Inflammatory macrophage treated with lipopolysaccharide for 1 hour (primary cell): ENCODE results near the gene SEC31B.

Source experiments
- DNase-seq, 2 donors: peaks; one replicate each; pipeline ENCODE4 v3.0.0-alpha.2; 2020 to 2022

The SEC31B gene

GRCh38 chr10:100528123-100528886 lies 8.6 kb upstream of the SEC31B start:
- peak in 1 of 2 donors; percentile 18 for DNase-seq

- no peak for DNase-seq
Measured at GRCh38 chr10:100524638-100525037, 5.0 kb upstream of the SEC31B start.

DNA sequence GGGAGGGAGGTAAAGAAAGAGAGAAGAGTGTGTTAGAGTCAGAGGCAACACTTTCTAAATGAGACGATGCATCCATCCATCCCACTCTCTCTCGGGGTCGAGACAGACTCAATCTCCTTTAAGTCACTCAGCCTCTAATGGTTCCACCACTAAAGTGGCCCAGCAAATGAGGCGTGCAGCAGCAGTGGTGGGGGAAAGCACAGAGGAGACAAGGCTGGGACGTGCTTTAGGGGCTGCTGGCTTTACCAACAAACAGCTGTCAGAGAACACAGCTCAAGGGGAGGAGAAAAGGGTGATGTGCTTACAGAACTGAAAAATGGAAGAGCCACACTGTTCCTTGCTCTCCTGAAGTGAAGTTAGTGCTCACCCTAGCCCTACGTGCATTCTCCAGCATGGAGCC lies 4.5 kb upstream of the SEC31B start:
- no peak for DNase-seq

GRCh38 chr10:100522945-100523344 lies 3.3 kb upstream of the SEC31B start:
- DNase-seq: no peak

DNA sequence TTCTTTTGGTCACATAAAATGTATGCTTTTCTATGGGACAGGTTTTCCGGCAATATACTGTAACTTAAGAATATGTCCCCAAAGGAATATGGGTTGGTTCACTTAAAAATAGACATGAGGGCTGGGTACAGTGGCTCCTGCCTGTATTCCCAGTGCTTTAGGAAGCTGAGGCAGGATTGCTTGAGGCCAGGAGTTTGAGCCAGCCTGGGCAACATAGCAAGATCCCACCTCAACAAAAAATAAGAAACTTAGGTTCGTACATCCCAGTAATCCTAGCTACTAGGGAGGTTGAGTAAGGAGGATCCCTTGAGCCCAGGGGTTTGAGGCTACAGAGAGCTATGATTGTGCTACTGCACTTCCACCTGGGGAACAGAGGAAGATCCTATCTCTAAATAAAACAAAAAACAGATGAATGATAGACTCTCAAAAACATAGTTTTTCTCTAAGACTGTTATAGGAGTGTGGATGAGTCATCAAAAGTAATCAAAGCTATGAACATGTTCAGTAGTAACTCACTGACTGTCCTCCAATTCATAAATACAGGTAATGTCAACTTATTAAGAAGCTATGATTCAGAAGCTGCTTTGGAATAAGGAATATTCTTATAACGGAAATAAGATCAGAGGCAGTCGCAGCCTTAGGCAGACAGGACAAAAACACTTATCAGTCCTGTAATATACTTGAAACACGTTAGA lies 2.6 kb upstream of the SEC31B start:
- DNase-seq: no peak

GRCh38 chr10:100520811-100521210 lies 1.1 kb upstream of the SEC31B start:
- DNase-seq: no peak

GRCh38 chr10:100518761-100519241 lies 860 bp downstream of the SEC31B start:
- peak; percentile 30 to 88 for DNase-seq

DNA sequence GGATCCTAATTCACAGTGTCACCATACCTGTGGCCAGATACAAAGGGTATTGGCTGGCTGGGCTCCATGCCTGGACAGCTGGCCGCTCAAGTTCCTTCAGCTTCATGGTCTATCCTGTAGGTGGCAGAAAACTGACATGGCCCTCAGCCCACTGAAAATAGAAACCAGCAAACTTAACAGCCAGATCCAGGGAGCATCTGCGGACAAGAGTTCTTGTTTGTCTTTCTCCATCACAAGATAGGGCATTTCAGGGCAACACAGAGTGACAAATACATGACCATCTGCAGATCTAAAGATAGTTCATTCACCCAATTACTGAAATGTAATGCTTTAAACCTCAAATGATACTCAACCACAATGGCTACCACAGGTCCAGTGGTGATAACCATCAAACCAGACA lies 2.8 kb downstream of the SEC31B start:
- DNase-seq: no peak

GRCh38 chr10:100515612-100516011 lies 4.0 kb downstream of the SEC31B start:
- no peak for DNase-seq

DNA sequence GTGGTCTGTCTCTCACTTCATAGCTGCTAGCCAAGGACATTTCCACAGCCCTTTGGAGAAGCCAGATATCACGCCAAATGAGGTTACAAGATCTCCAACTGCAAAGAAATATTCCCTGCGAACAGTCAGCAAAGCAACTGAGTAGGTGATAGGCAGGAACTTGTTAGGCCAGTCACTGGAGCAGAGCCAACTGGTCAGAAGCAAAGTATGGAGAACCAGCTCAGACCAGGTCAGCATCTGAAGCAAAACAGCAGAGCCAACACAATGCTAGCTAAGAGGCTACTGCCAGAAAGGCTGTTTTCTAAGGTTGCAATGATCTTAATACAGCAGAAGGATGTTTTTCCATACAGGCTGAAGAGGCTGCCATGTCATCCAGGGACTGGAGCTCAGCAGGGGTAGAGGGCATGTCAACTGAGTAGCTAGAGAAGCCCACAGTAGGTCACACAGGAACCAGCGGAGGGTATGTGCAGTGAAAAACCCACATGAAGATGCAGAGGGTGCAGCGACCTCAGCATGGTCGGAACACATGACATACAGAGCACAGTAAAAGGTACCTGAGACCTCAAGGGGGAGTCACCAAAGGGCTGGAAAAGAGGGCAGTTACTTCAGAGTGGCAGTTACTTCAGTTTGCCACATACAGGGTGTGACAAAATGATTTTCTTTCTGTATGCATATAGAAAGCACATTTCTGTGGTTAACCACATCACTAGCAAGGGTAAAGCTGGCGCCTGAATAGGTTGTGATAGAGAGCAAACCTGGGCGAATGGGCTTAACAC lies 8.9 kb downstream of the SEC31B start:
- DNase-seq: no peak

DNA sequence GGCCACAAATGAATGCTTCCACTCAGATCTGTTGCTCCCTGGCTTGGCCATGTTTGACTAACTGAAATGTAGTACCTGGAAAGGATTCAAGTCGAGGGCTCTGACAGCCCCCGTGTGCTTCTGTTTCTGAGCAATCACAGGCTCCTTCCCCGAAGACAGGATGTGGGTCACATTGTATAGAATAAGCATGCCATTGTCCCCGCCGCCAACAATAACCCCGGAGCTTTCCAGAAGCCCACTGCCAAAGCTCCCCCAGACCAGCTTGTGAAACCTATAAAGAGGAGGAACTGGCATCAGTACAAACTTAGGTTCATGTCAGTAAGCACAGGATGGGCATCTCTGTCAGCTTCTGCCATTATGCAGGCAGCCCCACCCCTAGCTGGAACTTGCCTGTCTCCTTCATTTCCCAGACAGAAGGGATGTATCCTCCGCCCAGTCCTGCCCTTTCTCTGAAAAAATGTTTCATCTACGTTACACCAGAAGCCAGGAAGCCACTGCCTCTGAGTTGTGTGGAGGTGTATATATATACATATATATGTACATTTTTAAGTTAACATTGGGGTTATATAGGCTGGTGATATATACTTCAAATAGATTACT lies 10.3 kb downstream of the SEC31B start:
- no peak for DNase-seq

- peak; percentile 40 to 74 for DNase-seq
Measured at GRCh38 chr10:100508691-100509150, 10.9 kb downstream of the SEC31B start.

DNA sequence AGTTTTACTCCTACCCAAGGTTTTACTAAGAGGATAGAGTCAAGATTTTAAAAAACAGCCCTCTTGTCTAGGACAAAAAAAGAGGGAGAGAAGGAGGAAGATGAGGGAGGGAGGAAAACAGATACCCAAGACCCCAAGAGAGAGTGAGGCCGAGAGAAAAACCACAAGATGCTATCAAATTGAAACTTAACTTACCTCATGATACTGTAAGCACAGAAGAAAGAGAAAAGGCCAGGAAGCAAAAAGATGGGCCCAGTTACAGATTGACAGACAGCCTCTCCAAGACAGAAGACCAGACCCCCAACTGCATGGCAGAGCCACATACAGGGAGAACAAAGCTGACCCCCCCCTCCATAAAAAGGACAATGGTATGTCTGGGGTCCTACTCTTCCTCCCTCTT lies 11.4 kb downstream of the SEC31B start:
- DNase-seq: no peak

GRCh38 chr10:100507357-100507732 lies 12.3 kb downstream of the SEC31B start:
- DNase-seq: no peak

DNA sequence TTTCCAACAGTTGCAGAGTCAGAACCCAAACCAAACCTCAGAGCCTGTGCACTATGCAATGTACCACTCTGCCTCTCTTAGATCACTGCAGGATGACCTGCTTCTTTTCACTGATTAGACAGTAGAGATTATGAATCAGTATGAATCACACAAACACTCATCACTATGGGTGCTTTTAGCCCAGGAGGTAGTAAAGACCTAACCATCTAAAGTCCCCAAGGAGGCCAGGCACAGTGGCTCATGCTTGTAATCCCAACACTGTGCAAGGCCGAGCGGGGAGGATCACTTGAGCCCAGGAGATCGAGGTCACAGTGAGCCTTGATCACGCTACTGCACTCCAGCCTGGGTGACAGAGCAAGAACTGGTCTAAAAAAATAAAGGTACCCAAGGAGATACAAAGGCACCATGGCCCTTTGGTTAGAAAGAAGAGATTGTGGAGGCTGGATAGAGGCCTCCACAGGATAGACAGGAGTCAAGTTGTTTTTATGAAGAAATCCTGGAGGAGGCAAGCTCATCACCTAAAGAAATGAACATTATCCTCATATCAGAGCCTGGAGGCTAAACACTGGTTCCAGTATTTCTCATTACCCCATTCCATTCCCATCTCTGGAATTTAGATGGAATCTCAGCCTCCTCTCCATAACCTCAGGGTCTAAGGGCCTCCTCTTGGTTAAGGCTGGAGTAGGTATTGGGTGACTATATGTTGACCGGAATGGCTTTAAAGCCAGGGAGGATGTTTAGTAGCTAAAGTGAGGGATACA lies 12.9 kb downstream of the SEC31B start:
- DNase-seq: no peak

- DNase-seq: no peak
Measured at GRCh38 chr10:100505164-100505563, 14.5 kb downstream of the SEC31B start.

GRCh38 chr10:100504096-100504495 lies 15.6 kb downstream of the SEC31B start:
- DNase-seq: no peak

GRCh38 chr10:100502926-100503494 lies 16.7 kb downstream of the SEC31B start:
- DNase-seq: no peak

DNA sequence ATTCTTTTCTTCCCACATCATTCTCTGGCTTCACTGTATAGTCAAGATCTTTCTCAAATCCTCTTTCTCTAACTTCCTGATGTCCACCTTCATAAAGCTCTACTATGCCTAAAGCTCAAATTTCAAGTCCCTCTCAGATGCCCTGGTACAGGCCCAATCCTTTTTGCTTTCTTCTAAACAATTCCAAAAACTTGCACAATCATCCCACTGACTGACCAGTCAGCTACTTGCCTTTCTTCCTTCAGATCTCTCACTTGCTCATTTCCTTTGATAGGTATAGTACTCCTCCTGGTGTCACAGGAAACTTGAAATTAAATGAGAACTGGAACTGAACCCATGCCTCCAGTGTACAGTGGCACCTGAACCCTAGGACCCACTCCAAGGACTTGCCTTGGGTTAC lies 18.2 kb downstream of the SEC31B start:
- no peak for DNase-seq

- no peak for DNase-seq
Measured at GRCh38 chr10:100498059-100498458, 21.6 kb downstream of the SEC31B start.

- DNase-seq: no peak
Measured at GRCh38 chr10:100496567-100496966, 23.1 kb downstream of the SEC31B start.

DNA sequence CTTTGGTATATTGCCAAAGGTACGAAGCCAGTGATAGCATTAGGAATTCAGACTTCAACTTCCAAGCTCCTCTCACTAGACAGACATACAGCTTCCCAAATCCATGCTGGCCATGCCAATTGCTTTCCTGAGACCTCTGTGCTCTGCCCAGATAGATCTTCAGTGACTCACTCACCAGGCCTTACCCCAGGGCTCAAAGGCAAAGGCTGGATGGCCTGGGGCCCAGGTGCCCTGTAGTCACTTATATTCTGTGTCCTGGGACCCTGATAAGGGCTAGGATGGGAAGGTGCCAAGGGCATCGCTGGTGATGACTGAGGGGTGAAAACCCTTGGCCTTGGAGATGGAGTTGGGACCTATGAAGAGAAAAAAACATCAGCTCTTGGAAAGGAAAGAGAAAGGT lies 29.1 kb downstream of the SEC31B start:
- DNase-seq: no peak
